GF-D8 (cell line): ENCODE measurements around the gene CACNG4.

Source experiments
- DNase-seq: peaks from one replicate; lab custom pipeline; 2025; lab: John Stamatoyannopoulos, UW

The CACNG4 gene

DNA sequence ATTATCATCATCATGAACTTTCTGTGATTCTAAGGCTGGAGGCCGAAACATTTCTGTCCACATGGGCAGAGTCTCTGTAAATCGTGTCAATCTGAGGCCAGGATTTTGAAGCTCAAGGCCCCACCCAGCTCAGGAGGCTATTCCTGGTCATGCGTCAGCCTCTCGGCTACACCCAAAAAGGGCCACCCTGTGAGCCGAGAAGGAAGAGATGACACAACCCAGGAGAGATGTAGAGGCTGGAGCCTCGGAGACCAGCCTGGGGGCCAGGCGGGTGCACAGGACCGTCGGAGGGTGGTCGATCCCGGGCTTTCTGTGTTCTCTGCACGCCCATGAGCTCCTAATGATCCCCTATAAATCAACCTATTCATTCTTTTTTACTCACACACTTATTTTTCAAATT is 78.8 kb downstream of the CACNG4 start:
- DNase-seq: no peak

DNA sequence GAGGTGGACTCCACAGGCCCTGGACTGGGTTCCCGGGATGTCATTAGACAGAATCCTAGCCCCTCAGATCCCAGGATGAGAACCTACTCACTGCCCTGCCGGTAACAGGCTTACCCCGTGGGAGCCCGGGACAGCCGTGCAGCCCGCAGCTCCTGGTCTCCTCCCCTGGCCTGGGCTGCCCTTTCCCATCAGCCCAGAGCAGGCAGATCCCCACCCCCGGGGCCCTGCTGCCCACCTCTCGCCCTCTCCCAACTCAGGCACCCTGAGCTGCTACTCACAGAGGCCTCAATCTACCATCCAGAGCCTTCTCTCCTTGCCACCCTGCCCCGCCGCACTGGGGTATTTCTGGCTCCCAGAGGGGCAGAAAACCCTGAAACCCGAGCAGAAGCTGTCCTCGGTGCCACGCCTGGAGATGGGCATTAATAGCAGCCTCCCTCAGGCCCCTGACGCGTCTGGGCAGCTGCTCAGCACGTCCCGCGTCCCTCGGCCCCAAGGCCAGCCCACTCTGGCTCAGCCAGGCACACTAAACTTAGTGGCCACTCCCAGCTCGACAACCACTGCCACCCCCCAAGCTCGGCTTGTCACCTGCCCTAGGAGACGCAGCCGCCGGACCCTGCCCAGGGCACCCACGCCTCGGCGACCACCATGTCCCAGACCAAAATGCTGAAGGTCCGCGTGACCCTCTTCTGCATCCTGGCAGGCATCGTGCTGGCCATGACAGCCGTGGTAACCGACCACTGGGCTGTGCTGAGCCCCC is 79.7 kb downstream of the CACNG4 start, which contains the start of gene CACNG1:
CACNG1 (plus strand) TSS at position 539 of the 757 bp plus-strand sequence; CDS start at position 646, 107 bp downstream.
- no peak for DNase-seq

DNA sequence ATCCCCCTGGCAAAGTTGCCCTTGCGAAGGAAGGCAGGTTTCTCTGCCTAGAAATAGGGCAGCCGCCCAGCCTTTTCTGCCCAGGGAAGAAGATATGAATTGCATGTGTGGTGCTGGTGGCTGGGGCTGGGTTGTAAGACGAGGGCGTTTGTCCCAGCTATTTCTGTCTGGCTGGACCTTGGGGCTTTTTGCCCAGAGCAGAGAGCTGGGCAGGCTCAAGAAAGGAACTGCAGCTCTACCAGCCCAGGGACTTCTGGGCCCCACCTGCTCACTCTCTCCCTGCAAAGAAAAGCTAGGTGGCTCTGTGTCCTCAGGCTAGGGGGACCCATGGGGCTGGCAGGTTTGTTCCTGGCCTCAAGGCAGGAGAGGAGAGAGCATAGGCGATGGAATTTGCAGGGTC is 80.4 kb downstream of the CACNG4 start:
- no peak for DNase-seq

DNA sequence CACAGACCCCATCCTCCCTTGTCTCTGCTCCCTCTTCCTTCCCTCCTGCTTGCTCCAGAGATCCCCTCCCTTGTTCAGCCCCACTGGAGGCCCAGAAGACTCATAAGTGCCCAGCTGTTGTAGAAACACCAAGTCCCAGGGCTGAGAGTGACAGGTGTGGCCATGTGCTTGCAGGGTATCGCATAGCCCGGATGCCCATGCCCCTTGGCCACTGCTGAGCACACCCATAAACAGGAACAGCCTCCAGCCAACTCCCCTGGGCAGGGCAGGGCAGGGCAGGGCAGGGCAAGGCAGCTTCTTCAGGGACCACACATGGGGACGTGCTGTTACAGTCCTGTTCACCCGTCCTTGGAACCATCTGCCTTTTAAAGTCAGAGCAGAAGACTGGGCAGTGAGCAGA is 81.9 kb downstream of the CACNG4 start:
- DNase-seq: no peak

DNA sequence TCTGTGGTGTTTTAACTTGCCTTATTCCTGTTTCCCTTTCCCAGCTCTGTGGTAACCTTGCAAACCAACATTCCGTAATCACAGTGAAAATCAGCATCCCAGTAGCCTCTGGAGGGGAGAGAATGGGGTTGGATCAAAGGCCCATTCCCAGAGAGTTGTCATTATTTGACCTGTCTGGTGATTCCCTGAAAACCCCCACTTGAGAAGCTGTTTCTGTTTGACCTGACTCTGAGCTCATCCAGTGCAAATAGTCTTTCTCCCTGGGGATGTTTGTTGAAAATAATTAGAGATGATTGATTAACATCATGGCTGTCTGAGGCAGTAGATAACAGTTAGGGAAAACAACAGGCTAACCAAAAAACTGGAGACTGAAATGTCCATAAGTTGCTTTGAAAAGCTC is 82.9 kb downstream of the CACNG4 start:
- no peak for DNase-seq

DNA sequence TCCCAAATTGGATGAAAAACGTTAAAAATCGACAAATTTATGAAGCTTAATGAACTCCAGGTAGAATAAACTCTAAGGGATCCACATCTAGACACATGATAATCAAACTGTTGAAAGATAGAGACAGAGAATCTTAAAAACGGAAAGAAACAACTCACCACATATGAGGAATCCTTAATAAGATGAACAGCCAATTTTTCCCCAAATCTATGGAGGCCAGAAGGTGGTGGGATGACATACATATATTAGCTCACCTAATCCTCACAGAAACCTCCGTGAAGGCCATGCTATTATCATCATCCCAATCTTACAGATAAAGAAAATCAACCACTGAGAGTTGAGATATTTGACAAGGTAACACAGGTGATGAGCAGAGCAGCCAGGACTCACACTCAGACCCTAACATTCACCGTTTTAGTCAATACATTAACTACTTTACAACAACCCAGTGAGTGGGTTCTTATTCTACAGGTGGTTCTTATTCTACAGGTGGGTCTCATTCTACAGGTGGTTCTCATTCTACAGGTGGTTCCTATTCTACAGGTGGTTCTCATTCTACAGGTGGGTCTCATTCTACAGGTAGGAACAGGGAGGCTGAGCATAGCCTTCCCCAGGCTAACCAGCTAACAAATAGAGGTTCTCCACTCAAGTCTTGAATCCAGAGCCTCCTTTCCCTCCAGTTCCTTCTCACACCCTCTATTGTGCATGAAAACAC is 84.7 kb downstream of the CACNG4 start:
- DNase-seq: no peak

DNA sequence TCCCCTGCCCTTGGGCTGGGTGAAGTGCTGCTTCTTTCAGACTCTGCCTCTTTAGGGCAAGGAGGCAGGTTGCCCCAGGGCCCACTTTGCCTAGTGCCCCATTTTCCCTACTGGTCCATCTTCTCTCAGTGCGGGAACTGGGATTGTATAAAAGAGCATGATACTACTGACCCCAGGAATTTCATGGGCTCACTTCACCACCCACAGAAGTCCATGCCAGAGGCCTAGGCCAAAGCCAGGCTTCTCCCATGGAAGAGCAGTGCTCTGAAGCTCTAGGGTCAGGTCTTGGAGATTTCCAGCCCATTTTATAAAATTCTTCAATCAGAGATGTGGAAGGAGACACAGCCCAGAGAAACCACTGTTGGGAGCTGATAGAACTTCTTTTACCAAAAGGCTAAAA is 85.6 kb downstream of the CACNG4 start:
- no peak for DNase-seq

DNA sequence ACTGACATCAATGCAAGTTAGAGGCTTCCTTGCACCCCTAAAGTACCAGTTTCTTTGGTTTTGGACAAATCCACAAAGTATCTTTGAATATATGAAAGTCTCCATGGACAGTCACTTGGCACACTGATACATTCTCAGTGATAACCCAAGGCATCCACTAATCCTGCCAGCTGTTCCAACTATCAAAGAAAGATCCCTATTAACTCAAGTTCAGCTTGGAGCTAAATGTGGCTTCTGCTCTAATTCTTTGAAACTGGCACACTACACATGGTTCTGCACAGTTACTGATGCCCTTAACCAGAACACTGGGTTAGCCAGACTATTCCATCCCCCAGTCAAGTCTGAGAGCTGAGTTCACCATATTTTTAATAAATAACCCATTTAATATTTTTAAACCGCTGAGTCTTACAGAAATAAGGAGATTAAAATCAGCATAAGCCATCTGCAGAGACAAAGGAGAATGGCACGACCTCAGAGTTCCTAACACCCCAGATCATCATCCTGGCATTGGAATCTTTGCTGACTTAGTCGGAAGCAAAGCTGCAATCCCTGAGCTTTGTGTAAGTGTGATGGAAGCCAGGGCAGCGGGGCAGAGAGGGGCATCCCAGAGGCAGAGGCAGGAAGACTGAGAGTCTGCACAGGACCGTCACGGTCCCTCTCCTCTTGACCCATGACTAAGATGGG is 86.1 kb downstream of the CACNG4 start:
- no peak for DNase-seq

DNA sequence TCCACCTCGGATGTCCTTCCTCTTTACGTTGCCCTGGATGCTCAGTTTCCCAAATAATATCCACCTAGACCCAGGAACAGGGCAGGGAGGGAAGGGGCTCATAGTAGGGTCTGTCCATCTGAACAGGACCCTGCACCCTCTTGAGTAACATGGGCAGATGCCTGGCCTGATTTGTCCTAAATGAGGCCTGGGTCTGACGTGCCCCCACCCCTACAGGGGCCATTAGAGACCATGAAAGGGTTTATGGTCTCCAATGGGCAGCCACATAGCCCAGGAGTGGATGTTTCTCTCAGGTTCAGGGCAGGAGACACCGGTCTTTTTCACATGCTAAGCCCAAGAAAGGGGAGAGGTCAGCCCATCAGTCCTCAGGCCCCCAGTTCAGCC is 86.6 kb downstream of the CACNG4 start:
- no peak for DNase-seq

DNA sequence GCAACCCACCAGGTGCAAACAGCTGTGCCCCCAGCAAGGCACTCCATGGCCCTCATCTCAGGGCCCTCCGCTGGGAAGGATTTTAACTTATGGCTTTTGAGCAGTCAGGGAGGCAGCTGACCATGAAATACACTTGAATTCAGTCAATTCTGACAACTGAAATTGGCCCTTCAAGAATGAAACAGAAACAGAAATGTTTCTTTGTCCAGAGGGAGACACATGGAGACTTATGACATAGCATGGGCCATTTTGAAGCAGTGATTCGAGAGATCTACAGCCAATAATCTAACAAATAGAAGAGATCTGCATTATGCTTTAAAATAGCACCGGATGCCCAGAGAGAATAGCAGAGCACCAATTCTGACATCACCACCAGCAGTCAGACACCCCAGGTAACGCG is 87.3 kb downstream of the CACNG4 start:
- DNase-seq: no peak

DNA sequence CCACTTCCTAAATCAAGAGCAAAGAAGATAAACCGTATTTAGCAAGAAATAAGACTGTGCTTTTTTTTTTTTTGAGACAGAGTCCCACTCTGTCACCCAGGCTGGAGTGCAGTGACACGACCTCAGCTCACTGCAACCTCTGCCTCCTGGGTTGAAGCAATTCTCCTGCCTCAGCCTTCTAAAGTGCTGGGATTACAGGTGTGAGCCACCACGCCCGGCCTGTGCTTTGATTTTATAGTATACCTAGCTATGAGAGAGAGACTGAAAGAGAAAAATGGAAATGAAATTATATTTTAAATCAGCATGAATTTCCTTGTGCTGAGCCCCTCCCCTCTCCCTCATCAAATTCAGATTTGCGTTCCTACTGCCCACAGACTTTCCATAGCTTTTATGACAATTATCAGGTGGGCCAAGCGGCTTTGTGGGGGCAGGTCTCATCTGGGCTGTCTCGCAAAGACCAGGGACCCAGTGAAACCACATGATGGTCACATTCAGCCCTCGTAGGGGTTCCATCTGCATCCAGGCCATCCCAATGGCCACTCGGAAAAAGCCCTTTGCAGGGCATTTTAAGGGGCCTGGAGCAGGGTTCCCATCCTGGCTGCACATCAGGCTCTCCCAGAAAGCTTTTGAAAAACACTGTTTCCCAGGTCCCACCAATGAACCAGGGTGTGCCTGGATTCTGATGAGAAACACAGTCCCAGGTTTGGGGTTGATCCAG is 88.4 kb downstream of the CACNG4 start:
- DNase-seq: no peak

DNA sequence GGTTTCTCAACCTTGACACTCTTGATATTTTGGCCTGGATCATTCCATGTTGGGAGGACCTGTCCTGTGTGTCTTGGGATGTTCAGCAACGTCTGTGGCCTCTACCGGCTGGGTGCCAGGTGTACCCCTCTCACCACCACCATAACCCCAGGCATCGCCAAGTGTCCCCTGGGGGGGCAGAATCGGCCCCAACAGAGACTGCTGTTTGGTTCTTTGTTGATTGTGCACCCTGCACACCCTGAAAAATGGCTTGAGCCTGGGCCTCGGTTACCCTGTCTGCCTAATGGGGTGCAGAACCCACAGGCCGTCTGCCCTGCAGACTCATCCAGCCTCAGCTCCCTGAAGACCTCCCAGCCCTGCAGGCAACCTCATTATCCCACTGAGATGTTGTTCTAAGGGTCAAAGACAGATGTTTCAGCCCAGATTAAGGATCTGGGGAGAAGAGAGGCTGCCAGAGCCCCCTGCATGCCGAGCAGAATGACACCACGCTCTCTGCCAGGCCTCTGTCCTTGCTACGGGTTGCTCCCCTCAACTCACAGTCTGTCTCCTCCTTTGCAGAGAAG is 89.0 kb downstream of the CACNG4 start:
- DNase-seq: no peak

DNA sequence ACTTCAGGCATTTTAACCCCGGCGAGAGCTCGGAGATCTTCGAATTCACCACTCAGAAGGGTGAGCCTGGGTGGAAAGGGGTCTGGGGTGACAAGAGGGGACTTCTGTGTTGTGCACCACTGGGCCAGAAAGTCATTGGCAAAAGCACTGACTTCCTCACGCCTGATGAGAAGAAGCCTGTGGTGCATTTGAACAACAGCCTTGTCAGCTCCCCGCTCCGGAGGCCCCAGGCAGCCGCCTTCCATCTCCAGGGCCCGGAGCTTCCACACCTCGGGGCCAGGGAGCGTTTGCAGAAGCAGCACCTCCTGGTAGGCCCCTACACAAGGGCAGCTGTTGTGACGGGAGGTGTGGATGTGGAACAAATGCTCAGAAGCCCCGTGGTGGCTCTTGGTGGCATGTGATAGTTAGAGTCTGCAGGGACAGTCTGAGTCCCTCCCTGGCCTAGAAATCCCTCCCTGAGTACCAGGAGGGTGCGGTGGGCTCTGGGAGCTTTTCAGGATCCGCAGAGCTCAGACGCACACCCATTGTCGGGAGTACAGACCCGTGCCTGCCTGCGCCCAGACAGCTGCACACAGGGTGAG is 89.6 kb downstream of the CACNG4 start:
- no peak for DNase-seq

DNA sequence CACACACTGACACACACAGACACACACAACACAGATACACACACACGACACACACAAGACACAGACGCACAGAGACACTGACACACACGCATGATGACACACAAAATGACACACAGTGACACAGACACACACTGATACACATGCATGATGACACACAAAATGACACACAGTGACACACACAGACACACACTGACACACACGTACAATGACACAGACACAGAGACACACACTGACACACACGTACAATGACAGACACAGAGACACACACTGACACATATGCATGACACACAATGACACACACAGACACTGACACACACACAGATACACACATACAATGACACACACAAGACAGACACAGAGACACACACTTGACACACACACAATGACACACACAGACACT is 90.1 kb downstream of the CACNG4 start:
- no peak for DNase-seq

DNA sequence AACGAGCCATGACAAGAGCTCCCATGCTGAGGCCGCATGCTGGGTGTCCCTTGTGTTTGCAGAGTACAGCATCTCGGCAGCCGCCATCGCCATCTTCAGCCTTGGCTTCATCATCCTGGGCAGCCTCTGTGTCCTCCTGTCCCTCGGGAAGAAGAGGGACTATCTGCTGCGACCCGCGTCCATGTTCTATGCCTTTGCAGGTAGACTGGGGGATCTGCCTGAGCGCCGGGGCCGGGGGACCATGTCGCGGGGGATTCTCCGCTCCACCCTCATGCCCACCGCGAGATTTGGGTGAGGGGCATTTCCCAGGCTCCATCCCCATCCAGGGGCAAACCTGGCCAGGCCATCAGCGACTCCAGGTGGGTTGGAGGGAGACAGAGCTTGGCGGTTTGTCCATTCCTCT is 90.5 kb downstream of the CACNG4 start:
- DNase-seq: no peak

DNA sequence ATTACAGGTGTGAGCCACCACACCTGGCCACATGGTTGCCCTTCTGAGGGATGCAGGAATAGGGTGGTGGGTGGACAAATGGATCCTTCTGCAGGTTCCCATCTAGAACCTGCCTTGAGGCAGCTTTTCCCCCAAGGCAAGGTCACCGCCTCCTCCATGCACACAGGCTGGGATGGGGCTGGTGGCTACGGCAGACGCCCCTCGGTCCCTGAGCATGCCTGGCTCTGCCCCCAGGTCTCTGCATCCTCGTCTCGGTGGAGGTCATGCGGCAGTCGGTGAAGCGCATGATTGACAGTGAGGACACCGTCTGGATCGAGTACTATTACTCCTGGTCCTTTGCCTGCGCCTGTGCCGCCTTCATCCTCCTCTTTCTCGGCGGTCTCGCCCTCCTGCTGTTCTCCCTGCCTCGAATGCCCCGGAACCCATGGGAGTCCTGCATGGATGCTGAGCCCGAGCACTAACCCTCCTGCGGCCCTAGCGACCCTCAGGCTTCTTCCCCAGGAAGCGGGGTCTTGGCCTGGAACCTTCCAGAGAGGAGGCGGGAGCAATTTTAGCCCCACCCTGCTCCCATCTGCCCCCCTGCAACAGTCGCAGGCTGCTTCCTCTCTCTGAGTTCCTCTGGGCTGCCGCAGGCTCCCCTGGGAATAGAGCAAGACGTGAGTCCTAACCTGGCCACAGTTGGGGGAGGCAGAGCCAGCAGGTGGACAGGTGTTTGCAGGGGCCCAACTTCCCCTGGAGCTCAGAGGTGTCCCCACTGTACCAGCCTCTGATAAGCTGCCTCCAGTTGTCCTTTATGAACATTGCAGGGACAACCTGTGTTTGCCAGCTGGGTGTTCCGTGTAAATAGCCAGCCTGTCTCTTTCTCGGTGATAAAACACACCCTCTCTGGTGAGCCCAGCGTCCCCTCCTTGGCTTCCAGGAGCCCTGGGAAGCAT is 91.6 kb downstream of the CACNG4 start:
- DNase-seq: no peak

DNA sequence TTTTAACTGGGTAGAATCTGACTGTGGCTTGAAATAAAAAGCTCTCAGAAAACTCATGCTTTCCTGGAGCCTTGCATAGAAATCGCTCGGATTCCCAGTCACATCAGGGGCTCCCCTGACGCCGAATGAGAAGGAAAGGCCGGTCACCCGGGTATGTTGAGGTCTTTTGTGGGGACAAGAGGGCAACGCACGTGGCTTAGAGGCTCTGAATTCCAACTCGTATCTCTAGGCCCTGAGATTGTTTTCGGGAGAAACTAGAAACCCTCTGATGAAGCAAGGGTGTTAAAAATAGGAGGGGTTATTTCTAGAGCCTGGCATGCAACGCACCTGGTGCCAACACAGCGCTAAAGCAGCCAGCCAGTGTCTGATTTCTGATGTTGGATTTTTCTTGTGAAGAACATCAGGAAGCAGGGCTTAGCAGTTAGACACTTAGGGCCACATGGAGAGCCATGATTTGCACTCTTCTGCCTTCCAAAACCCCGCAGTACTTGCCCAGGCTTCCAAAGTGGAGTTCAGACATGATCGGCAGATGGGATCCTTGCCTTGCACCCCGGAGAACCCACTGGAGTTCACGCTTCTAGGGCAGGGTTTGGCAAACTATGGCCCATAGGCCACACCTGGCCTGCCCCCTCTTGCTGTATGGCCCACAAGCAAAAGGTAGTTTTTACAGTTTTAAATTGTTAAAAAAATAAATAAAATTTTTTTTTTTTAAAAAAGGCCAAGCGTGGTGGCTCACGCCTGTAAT is 92.4 kb downstream of the CACNG4 start:
- DNase-seq: no peak

DNA sequence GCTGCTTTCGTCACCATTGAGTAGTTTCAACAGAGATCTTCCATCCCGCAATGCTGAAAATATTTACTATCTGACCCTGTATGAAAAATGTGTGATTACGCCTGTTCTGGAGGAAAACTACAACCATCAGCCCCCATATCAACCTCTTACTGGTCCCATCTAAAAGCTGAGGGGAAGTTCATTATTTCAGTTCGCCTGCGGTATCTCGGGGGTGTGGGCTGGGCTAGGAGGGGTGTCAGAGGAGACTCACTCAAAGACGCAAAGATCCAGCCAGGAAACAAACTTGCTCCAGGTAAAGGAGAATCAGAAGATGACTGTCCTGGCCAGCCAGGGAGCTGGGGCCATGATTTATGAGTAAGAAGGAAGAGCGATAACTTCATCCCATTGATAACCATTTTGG is 93.5 kb downstream of the CACNG4 start:
- DNase-seq: no peak

DNA sequence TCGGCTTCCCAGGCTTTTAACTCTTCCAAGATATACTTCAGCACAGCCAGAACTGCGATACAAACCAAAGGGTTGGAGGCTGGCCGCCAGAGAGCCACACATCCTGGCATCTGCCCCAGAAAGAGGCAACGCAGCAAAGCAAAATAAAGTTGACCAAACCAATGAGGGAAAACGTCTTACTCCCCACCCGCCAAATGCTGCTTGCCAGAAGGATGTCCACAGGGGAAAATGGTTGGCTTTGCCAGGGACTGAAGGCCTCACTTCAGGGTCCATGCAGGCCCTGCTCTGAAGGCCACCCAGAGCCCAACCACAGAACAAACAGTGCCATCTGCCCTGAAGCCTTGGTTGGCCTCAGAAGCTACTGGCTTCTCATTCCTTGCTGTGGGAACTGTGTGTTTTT is 94.9 kb downstream of the CACNG4 start:
- DNase-seq: no peak

DNA sequence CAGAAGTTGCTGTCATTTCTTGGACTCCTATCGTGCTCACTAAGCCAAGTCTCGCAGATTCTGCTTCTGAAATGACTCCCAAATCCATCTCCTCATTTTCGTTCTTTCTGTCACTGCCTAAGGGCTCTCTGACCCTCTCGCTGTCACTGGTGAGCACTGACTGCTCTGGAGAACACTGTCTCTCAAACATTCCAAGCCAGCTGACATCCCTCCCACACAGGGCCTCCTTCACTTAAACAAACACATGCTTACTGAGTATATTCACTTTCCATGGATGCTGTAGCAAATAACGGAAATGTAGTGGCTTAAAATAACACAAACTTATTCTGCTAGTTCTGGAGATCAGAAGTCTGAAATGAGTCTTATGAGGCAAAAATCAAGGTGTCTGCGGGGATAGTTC is 98.6 kb downstream of the CACNG4 start:
- DNase-seq: no peak
